Inflammatory macrophage treated with lipopolysaccharide for 1 hour (primary cell): ENCODE measurements around the gene CSTF1.

Source experiments
- DNase-seq, 2 donors: peaks; one replicate each; pipeline ENCODE4 v3.0.0-alpha.2; 2020 to 2022

Gene CSTF1

GRCh38 chr20:56430957-56431356 lies 38.5 kb downstream of the CSTF1 start:
- no peak for DNase-seq

- no peak for DNase-seq
Measured at GRCh38 chr20:56431471-56431870, 39.0 kb downstream of the CSTF1 start.

- DNase-seq, result no peak
Measured at GRCh38 chr20:56433221-56433879, 40.9 kb downstream of the CSTF1 start.

GRCh38 chr20:56433880-56434255 lies 41.4 kb downstream of the CSTF1 start:
- peak in 1 of 2 donors; percentile 56 for DNase-seq

- no peak for DNase-seq
Measured at GRCh38 chr20:56437196-56437960, 44.9 kb downstream of the CSTF1 start.

- DNase-seq, result no peak
Measured at GRCh38 chr20:56438284-56438683, 45.8 kb downstream of the CSTF1 start.

GRCh38 chr20:56439771-56440291 lies 47.4 kb downstream of the CSTF1 start:
- DNase-seq, result no peak

- no peak for DNase-seq
Measured at GRCh38 chr20:56440346-56441007, 48.0 kb downstream of the CSTF1 start.

- DNase-seq, result peak; percentile 94 to 97
Measured at GRCh38 chr20:56442389-56443365, 50.2 kb downstream of the CSTF1 start.

- no peak for DNase-seq
Measured at GRCh38 chr20:56443654-56444540, 51.5 kb downstream of the CSTF1 start.

- DNase-seq, result no peak
Measured at GRCh38 chr20:56445130-56445529, 52.7 kb downstream of the CSTF1 start.

GRCh38 chr20:56445540-56445939 lies 53.1 kb downstream of the CSTF1 start:
- no peak for DNase-seq

GRCh38 chr20:56447227-56447626 lies 54.8 kb downstream of the CSTF1 start:
- DNase-seq, result no peak

GRCh38 chr20:56449459-56449858 lies 57.0 kb downstream of the CSTF1 start:
- DNase-seq, result no peak

GRCh38 chr20:56451056-56451765 lies 58.8 kb downstream of the CSTF1 start:
- DNase-seq, result no peak

- peak; percentile 47 to 64 for DNase-seq
Measured at GRCh38 chr20:56453352-56453751, 60.9 kb downstream of the CSTF1 start.

- DNase-seq, result no peak
Measured at GRCh38 chr20:56454754-56455153, 62.3 kb downstream of the CSTF1 start.
